Epidermal melanocyte (primary cell): Measurements from ENCODE around the gene USP35.
"Not testable (repeated sequence)": the region's sequence is repeated elsewhere in the genome, so short reads cannot be mapped to it uniquely, and the experiment has no call there.

Experiments used
- DNase-seq: peaks from one replicate; pipeline ENCODE4 v3.0.0; 2011; ENCODE audit warnings: low spot score; ENCODE audit not compliant: insufficient read length

The USP35 gene

GRCh38 chr11:78168539-78169477, 19.9 kb upstream of the USP35 start:
- DNase-seq: no peak

DNA sequence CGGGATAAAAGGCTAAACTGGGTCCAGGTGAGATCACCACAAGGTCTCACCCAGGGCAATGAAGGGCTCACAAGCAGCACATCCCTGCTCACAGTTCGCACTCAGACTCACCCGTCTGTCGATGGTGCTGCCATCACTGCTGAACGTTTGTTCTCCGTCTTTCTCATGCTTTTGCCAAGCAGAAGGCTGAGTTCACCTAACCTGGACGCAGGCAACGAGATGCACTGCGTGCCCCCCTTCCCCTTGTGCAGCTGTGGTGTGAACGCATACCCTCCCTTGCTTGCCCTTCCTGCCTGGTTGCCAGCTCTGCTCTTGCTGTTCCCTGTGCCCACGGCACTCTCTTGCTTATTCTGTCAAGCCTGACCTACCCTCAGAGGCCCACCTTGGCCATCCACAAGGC, 18.3 kb upstream of the USP35 start:
- no peak for DNase-seq

DNA sequence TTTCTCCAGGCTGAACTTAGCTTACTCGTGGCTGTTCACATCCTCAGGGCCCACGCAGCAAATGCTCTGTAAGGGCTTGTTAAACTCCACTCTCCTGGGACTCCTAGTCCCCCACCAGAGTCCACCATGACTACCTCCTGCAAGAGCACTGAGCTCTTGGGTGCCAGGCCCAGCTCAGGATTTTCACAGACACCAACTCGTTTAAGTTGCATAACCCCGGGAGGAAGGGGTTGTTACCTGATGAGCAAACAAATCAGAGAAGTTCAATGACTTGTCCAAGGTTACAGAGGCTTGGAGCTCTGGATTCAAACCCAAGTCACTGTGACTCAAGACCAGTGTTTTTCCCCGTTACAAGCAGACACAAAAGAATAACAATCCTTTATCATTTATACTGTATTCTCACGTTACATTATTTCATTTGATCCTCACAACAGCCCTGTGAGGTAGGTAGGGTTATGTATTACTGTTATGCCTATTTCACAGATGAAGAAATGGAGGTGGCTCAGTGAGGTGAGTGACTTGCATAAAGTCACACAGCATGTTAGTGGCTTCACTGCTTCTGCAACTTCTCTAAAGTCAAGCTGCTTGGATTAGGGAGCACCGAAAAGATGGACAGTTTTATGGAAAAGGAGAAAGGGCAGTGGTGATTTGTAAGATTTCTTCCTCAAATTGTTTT, 17.7 kb upstream of the USP35 start:
- no peak for DNase-seq

- no peak for DNase-seq
Observed at GRCh38 chr11:78171951-78172350, 16.8 kb upstream of the USP35 start.

- DNase-seq: not testable (repeated sequence)
Observed at GRCh38 chr11:78175862-78176261, 12.9 kb upstream of the USP35 start.

GRCh38 chr11:78176605-78177141, 12.0 kb upstream of the USP35 start:
- no peak for DNase-seq

DNA sequence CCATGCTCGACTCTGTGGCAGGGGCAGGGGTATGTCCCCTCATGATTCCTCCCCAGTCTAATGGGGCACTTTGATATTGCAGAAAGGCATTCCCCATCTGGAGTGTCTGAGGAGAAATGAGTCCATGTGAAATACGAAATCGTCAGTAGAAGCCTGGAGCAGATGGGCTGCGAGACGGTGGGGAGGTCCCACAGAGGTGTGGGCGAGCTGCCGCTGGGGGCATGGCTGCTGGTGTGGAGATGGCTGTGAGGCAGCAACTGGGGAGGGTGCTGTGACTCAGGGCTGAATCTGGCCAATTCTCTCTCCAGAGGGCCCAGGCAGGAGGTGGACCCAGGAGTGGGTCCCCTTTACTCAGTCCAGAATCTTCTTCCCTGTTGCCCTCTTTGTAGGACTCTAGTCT, 11.5 kb upstream of the USP35 start:
- no peak for DNase-seq

DNA sequence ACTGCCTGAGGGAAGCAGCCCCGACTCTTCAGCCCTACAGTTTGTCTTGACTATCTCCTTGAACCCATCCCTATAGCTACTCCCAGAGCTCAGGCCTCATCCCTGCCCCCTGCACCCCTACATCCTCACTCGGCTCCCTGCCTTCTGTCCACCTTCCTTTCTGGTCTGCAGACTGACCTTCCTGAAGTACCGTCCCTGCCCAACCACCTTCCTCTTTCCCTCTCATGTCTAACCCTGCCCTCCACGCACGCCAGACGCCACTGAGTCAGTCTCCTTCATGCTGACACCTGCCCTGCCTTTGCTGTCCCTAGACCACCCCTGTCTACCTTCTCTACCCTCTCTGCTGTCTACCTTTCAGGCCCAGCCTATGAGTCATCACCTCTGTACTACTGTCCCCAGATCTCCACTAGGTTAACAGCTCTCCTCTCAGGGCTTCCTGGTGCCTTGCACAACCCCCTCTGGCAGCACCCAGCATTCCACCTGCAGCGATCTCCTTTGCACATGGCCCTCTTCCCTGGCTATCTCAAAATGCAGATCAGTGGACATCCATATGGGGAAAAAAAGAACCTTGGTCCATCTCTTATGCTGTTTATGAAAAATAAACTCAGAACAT, 9.2 kb upstream of the USP35 start:
- DNase-seq: no peak

- no peak for DNase-seq
Observed at GRCh38 chr11:78180751-78181150, 8.0 kb upstream of the USP35 start.

DNA sequence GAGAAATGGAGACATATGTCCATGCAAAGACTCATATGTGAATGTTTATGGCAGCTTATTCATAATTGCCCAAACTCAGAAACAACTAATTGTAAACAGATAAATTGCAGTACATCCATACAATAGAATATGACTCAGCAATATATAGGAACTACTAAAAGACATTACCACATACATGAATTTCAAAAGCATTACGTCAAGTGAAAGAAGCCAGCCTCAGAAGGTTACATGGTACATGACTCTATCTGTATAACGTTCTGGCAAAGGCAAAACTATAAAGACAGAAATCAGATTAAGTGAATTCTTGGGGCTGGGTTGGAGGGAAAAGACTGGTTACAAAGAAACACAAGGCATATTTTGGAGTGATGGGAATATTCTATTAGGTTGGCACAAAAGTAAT, 7.5 kb upstream of the USP35 start:
- no peak for DNase-seq

DNA sequence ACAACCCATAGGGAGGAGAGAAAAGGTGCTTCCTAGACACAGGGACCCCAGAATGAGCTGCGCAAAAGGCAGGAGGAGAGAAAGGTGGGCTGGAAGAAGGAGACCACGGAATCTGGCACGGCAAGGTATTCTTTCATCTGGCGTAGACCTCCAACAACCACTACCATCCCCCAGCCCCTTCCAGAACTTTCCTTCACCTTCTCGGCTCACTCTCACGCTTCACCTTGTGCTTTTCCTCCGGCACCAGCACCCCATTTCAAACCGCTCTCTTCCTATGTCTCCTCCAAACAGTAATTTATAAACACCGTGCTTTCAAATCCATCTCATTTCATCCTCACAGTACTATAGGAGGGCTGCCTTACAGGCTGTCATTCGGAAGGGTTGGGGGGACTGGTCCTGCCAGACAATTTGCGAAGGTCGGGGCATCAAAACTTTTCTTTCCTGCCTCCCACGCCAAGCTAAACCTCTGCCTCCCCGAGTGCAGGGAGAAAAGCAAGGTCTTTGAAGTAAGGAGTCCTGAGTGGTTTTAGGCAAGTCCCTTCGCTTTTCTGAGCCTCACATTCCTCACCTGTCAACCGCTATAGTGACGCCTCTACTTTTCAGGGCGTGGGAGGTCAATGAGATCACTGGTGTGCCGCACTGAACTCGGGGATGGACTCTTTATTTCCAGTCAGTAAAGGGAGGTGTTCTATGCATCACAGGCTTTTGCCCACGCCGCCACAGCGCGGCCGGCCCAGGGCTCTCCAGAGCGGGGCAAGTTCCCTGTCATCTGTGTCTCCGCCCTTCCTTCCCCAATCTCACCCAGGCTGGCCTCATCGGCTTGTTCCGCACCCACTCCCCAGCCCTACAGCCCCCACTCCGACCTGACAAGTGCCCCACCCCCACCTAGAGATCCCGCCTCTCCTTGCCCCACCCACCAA, 1.1 kb upstream of the USP35 start:
- no peak for DNase-seq

- no peak for DNase-seq
Observed at GRCh38 chr11:78189174-78189724, 530 bp downstream of the USP35 start.

DNA sequence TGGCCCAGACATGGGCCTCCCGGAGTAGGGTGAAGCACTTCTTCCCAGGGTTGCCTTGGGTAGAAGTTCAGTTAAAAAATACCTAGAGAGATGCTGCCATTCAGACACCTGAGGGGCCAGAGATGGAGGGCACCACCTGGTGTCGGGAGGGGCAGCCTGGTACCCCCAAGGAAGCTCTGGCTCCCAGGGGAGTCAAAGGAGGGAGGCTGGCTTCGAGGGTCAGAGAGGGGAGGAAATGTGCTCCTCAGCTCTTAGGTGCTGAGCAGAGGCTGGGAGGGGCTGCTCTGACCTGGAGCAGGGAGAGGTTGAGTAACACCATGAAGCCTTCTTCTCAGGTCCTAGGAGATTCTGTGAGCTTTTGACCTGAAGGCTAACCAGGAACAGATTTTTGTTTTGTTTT, 1.1 kb downstream of the USP35 start:
- no peak for DNase-seq

GRCh38 chr11:78190374-78190773, 1.7 kb downstream of the USP35 start:
- DNase-seq: no peak

GRCh38 chr11:78190871-78191538, 2.3 kb downstream of the USP35 start:
- DNase-seq: no peak

DNA sequence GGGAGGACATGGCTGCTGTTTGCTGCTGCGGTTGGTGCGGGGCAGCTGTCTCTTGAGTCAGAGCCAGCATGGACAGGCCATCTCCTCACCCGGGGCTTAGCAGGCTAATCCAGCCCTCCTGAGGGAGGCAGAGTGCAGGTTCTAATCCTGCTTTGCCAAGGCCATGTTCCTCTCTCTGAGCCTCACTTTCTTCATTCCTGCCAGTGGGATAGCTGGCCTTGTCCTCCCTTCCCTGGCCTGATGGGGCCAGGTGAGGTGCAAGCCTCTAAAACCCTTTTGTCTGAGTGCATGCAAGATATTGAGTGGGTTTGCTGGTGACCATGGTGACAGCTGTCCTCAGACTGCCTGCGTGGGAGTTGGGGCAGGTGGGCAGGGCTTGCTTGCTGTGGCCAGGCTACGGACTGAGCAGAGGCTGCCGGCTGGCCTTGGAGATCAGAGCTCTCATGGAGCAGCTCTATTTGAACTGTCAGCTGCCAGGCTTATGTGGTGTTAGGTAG, 3.6 kb downstream of the USP35 start:
- no peak for DNase-seq

DNA sequence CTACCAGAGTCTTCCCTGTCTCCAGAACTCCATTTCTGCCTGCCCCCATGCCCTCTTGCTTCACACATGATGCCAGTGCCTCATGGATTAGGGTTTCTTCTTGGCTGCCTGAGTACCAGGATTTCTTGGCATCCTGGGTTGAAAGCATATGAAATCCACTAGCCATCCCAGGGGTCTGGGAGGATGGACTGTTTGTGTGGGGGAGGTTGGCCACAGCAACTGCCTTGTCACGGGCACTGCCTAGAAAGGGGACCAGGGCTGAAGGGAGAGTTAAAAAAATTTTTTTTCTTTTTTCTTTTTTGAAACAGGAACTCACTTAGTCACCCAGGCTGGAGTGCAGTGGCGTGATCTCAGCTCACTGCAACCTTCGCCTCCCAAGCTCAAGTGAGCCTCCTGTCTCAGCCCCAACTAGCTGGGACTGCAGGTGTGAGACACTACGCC, 4.2 kb downstream of the USP35 start:
- no peak for DNase-seq

DNA sequence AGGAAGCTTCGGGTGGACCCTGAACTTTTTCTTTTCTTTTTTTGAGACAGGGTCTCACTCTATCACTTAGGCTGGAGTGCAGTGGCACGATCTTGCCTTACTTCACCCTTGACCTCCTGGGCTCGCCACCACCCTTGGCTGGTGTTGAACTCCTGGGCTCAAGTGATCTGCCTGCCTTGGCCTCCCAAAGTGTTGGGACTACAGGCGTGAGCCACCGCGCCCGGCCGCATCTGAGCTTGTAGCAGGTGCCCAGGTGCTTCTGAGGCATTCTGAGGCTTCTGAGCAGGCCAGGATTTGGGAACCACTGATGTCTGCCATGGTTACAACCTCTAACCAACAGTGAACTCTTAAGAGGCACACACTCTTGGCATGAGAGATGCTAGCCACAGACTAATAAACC, 5.1 kb downstream of the USP35 start:
- no peak for DNase-seq

DNA sequence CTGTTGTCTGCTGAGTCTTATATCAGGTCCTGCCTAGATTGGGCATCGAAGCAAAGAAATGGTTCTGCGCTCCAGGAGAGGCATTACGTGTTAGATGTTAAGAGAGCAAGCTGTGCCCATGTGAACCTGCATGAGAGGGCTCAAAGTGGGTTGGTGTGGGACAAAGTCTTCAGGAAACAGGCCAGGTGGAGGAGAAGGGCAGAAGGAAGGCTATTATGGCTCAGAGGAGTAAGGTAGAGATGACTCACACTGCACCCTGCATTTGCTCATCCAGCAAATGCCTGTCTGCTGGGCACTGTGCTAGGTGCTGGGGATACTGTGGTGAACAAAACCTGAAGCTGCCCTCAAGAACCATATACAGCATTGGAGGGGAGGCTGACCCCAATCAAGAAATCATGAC, 5.8 kb downstream of the USP35 start:
- DNase-seq: no peak
